ENCODE measurements around the gene SRL.

Gene SRL

DNA sequence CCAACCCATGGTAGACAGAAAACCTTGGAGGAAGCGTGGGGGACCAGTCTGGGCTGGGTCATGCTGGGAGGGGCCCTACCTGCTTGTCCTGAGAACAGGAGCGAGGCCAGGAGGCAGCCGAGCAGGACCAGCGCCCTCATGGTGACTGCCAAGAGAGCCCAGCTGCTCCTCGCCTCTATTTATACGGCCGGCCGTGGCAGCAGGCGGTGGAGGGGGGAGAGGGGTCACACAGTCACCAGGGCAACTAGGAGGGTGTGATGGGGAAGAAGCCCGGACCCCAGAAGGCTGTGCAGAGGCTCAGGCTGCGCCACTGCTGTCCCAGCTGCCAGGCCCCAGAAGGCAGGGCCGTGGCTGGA lies at the start of gene SRL:
TSS of gene SRL (minus strand) at position 153 of the 356 bp plus-strand sequence. CDS start at position 140, 13 bp downstream.
- no peak for FAIRE-seq

DNA sequence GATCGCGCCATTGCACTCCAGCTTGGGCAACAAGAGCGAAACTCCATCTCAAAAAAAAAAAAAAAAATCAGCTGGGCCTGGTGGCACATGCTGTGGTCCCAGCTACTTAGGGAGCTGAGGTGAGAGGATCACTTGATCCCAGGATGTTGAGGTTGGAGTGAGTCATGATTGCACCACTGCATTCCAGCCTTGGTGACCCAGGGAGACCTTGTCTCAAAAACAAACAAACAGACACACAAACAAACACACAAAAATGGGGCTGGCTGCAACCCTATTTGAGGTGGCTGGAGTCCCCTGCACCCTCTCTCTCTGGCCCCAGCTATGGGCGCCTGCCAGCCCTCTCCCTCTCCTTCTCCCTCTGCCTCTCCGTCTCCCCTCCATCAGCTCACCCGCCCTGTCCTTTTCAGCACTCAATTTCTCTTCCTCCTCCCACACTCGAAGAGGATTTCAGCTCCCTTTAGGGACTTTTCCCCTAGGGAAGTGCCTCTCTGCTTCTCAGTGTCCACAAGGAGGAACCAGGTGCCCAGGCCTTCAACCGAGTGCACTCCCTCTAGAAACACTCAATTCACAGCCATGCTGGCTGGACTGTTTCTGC lies 48.5 kb upstream of the SRL start:
- no peak for FAIRE-seq

DNA sequence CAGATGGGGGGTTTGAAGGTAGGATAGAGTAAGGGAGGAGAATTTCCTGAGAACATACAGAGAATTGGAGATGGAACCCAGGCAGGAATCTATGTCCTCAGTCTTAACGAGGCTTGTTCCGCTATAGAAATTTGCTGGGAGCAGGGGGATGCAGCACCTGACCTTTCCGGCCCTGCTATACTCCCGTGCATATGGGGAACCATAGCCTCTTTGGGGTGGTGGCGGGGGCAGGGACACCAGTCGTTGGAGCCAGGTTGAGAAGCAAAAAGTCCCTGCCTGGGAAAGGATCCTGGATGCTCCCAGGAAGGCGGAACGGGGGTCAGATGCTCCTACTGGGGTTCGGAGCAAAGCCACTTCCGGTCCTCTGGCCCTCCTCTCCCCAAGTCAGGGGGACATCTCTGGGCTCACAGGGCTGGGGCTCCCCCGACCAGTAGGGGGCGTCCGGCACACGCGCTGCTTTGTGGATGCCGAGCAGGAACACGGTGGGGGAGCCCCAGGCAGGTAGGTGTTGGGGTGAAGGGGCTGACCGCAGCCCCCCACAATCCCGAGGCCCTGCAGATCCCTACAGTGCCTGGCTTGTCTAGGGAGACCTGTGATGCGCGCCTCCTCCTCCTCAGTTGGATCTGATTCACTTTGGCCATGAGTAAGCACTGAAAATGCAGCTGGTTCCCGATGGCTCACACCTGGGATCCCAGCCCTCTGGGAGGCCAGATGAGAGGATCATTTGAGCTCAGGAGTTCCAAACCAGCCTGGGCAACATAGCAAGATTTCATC lies 46.5 kb upstream of the SRL start:
- FAIRE-seq = no peak

DNA sequence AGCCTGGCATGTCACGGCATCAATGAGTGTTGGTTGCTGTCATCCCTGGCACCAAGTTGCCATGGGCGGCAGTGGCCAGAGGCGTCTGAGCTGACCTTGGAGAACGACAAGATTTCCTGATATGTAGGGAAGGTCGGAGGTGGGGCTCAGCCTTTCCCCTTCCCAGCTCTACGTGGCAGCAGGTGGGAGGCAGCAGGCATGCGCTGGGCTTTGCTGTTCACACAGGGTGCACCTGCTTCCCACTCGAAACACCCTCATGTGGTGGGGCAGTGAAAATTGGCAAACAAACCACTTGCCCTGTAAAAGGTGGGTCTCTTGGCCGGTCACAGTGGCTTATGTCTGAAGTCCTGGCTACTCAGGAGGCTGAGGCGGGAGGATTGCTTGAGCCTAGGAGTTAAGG lies 43.3 kb upstream of the SRL start:
- no peak for FAIRE-seq

DNA sequence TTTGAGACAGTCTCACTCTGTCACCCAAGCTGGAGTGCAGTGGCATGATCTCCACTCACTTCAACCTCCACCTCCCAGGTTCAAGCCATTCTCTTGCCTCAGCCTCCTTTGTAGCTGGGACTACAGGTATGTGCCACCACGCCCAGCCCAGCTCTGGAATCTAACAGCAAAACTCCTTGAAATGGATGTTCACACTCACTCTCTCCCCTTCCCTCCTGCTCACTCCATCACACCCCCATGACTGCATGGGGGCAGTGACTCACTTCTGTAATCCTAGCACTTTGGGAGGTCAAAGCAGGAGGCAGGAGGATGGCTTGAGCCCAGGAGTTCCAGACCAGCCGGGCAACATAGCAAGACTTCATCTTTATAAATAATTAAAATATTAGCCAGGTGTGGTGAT lies 42.1 kb upstream of the SRL start:
- no peak for FAIRE-seq

DNA sequence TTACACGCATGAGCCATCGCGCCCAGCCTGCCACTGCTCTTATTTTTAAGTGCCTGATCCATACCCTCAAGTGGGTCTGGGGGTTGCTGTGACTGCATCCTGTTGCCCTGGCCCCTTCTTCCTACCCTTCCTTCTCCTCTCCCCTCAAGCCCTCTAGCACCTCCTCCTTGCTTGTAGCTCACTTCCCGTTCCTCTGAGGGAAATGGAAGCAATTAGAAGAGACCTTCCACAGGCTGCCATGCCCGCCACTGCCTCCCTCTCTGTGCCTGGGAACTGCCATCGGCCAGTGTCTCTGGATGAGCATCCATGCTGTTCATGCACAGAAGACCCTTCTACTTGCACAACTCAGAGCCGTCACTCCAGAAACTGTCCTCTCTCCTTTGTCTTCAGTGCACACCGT lies 41.6 kb upstream of the SRL start:
- no peak for FAIRE-seq

DNA sequence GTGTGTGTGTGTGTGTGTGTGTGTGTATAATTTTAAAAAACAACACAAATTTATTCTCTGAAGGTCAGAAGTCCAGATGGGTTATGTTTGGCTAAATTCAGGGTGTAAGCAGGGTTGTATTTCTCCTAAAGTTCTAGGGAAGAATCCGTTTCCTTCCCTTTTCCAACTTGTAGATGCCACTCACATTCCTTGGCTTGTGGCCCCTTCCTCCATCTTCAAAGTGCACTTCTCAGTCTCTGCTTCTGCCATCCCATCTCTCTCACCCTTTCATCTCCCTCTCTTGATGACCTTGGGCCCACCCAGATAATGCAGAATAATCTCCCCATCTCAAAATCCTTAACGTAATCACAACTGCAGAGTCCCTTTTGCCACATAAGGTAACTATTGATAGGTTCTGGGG lies 38.7 kb upstream of the SRL start:
- no peak for FAIRE-seq

DNA sequence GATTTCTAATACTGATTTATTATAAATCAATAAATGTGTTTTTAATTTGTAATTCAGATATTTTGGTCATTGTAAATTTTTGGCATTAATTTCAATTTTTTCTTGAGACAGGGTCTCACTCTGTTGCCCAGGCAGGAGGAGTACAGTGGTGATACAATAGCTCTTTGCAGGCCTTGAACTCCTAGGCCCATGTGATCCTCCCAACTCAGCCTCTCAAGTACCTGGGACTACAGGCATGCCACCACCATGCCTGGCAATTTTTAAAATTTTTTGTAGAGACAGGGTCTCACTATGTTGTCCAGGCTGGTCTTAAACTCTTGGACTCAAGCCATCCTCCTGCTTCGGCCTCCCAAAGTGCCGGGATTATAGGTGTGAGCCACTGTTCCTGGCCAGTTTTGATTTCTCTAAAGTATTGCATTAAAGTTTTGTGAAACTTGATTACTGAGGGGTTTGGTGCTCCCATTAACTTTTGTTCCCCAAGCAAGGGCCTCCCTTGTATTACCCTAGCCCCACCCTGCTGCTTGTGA lies 36.2 kb upstream of the SRL start:
- FAIRE-seq = no peak

DNA sequence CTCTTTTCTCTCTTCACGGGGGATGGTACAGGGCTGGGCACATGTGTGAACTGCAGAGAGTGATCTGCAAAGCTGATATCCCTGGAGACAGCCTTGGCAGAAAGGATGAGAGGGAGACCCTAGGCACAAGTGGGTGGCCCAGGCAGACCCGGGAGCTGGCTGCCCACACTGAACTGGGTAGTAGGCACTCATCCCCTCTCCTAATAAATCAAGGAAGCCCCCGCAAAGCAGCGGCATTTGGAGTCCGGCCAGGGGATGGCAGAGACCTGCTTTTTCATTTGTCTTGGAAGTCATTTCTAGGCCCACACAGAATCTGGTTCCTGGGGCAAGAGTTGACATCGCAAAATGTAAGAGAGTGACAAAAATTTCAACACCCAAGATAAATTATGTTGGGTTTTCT lies 34.0 kb upstream of the SRL start:
- FAIRE-seq = no peak

DNA sequence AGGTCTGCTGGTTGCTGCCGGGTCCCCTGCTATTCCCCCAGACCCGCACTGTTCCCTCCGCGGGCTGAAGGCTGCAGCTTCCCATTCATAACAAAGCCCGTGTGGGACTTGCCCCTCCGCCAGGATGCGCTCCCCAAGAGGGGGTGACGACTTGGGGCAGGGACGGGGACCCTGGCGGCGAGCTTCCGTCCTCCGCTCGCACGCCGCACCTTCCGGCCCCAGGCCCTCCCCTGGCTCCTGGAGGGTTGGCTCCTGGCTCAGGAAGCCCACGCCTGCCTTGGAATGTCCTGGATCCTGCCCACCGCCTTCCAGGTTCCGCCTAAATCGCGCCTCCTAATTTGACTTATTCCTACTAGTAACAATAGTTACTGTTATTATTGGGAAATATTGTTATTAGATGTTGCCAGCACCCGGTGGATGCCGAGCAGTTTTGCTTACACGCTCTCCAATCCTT lies 32.0 kb upstream of the SRL start:
- no peak for FAIRE-seq

DNA sequence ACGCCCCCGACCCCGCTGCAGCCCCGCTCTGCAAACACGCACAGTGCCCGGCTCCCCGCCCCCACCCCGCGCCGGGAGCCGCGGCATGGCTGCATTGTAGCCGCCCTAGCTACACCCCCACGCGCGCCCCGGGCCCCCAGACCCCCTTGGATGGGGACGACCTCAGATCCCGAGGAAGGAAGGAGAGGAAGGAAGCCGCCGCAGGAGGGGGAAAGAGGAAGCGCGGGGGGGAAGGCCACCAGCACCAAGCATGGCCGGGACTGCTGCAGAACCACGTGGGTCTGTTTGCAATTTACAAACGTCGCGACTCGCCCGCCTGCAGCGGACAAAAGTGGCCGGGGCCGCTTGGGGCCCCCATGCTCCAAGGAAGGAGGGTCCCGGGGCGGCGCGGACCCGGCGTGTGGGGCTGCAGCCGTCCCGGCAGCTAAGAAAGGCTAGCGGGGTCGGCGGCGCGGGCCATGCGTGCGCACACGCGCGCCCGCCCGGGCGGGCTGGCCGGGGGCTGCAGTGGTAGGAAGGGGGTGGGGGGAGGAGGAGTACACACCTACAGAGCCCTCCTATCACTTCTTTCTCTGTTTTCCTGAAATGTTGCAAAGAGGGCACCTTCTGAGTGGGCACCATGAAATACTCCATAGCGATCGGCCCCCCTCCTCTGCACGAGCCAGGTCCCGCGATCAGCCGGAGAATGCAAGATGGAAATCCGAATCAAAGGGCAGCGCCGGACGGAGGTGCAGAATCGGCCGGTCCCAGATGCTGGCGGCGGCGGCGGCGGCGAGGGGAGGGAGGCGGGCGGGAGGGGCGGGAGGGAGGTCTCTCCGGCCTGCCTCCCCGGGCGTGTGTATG lies 30.5 kb upstream of the SRL start:
- no peak for FAIRE-seq

DNA sequence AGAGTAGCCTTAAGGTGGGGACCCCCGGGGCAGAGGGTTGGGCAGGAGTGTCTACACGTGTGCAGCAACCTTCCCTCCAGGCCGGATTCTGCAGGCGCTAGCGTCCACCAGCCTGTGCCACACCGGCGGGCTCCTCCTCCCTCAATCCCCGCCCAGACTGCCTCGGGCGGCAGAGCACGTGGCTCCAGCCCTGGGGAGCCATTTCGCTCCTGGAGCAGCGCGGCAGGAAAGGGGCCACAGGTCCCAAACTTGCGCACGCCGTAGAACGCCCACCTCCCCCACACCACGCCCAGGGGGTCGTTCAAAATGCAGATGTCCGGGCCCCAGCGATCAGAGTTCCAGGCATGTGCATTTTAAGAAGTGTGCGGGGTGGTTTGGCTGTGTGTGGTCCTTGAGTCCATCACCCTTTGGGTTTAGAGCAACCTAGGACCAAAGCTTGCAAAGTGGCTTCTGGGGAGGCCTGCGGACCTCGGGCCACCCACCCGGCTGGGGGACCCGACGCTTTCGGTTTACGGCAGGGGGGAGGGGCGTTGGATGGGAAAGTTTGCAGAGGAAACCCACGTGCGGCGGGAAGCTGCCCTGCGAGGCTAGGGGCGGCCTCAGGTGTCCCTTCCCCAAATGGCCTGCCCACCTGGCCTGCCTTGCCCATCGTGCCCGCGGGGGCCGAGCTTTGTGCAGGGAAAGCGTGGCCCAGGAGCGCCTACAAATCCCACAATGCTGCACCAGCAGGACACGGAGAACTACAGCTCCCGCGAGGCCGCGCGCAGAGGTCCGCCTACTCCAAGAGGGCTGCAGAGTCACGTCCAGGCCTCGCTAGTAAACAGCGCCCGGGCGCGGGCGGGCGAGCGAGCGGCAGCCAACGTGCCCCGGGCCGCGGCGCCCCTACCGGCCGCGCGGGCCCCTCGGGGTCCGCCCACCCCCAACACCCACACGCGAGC lies 29.6 kb upstream of the SRL start:
- no peak for FAIRE-seq

DNA sequence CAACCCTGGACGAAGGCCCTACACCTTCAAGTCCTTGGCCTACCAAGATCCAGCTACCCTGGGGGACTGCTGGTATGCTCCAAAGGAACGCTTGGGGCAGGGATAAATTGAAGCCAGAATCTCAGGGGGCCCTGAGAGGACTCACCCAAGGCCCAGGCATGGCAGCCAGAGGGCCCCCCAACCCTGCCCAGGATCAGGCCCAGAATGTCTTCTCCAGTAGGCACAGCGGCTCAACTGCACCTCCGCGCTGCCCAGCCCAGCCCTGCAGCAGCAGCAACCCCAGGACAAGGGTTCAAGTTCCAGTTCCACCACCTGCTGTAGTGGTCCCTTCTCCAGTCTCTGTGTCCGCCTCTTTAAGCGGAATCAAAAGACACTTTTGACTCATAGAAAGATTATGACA lies 28.7 kb upstream of the SRL start:
- FAIRE-seq = no peak

DNA sequence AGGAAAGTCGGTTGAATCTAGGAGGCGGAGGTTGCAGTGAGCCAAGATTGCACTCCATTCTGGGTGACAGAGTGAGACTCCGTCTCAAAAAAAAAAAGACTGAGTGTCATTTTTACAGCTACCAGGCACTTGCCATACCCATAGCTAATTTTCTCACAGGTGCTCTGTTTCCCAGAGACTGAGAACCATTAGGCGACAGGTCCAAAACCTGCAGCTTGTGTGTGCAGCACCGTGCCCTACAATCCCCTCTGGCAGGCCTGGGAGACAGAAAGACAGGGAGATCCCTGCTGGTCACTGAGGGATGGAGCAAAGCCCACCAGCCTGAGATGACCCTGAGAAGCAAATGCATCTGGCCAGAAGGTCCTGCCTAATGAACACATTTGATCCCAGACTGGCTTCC lies 28.2 kb upstream of the SRL start:
- FAIRE-seq = no peak

DNA sequence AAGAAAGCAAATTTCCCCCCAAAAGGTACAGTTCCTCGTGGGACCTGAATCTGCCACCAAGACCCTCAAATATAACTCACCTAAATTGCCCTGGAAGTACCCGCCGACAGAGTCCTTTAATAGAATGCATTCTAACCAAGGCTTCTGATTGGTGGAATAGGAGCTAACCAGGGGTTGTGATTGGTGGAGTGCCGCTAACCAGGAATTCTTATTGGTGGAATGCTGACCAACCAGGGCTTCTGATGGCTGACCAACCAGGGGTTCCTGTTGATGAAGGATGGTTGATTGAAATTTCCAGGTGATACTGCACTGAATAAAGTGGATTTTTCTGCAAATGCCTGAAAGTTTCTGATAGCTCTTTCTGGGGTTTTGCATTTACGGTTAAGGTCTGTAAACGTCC lies 24.5 kb upstream of the SRL start:
- no peak for FAIRE-seq

DNA sequence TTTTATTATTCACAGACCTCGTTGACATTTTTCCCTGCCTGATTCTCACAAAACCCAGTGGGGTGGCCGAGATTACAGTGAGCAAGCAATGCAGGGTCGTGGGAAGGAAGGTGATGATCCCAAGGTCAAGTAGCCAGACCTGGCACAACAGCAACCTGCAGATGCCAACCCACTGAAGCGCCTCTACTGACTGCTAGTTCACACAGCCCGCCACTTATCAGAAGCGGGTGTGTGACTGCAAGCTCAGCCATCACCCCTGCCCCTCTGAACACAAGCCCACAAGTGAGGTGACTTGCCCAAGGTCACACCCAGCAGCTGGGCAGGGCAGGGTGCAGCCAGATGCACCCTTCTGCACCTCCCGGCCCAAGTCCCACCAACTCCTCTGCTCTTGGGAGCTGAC lies 23.8 kb upstream of the SRL start:
- no peak for FAIRE-seq

DNA sequence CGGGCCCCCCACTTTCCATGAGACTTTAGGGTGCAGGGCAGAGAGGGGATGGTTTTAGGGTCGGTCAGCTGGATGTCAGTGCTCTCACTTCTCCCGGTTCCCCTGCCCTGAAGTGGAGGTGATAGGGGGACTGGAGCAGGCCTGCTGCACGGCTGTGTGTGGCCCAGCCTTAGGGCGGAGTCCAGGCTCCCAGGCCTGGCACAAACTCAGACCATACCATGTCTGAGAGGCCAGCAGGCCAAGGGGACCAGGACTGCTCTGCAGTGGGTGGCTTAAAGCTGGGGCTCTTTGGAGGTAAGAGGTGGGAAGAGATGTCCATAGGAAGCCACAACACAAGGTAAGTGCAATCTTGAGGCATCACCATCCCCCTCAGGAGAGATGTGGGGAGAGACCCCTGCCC lies 22.7 kb upstream of the SRL start:
- FAIRE-seq = no peak

DNA sequence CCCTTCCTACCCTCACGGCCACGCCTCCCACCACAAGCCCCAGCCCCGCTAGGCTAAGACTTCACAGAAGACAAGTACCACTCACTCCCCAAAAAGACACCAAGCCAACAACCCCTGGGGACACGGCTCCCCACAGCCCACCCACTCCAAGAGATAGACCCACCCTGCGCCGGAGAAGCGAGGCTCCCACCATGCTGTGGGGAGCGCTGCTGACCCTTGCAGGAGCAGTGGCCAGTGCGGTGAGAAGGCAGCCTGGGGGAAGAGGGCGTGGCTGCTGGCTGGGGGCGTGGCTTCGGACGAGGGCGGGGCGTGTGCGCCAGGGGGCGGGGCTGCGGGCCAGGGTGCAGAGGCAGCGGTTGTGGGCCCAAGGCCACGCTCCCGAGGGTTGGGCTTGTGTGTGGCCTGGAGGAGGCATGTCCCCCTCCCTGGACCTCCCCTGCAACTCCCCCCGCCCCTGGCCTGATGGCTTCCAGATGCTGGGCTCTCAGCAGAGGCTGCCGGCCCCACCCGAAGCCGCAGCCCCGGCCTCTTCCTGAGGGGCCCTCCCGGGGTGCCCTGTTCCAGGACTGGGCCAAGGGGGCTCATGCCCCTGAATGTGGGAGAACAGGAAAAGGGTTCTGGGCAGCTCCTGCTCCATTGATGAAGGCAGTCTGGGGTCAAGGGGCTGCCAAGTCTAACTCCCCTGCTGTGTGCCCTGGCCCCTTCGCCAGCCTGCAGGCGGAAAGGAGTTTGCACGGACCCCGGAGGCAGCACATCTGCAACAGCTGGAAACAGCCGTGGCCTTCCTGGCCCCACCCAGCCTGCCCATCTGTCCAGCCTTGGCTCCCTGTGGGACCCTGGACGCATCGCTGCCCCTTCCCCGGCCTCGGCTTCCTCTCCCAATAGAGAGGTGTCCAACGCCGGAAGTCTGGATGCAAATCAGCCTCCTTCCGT lies 21.9 kb upstream of the SRL start:
- no peak for FAIRE-seq

DNA sequence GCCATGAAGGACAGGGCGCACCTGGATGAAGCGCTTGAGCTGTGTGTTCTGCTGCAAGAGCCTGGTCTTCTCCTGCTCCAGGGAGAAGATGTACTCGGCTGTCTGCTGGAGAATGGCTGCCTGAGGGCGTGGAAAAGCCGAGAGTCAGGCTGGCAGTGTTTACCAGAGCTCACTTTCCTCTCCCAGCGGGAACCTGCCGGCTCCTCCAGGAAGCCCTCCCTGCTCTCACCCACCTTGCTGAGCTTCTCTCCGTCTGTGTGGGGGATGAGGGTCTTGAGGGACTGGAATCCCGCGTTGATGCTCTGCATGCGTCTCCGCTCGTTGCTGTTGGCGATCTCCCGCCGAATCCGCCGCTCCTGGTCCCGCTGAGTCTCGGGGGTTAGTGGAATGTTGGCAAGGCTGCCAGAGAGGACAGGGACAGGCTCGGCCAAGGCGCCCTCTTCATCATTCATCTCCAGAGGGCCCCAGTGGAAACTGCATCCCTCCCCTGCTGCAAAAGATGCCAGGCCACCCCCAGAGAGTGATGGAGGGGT lies 20.5 kb upstream of the SRL start:
- FAIRE-seq = no peak

DNA sequence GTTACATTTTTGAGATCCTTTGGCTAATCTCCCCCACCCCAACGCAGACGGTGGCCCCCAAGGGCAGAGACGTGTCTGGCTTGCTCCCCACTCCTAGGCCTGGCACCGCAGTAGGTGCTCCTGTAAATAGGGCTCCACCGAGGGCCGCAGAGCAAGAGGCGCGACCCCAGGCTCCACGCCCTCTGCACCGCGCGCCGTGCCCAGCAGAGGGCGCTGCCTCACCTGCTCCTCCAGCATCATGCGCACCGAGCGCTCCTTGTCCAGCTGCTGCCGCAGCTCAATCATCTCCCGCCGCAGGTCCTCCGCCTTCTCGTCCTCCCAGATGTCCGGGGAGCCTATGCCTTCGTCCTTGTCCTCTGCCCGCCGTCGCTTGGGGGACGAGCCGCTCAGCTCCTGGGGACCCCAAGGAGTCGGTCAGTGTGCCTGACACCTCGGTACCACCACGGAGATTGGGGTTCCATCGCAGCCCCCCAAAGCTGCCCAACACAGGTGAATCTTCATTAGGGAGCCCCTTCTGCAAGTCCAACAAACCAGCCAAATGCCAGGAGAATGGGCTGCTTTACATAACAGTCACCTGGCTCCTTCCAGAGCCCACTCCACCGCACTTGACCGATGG lies 19.8 kb upstream of the SRL start:
- no peak for FAIRE-seq

DNA sequence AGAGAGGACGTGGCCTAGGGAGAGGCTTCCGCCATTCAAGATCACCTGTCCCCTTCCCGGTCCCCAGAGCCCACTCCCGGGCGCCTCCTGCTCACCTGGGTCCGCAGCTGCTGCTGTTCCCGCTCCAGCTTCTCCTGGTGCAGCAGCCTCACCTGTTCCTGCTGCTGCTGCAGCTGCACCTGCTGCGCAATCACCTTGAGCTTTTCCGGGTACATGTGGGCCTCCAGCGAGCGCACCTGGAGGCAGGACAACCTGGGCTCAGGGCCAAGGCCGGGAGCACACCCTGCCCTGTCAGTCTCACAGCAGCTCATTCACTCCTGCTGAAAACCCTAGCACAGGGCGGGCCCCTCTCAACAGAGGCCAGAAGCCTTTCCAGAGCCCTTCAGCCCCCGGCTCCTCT lies 18.5 kb upstream of the SRL start:
- FAIRE-seq = no peak

Measured in endometrium (tissue), 2 donors.